Embryonic facial prominence (tissue), 1 donor: ENCODE measurements around the gene CX3CR1.

ENCODE experiments used
- DNase-seq: peaks from one replicate; pipeline ENCODE4 v3.0.0-alpha.2; 2016; ENCODE audit errors: extremely low spot score

CX3CR1 gene

DNA sequence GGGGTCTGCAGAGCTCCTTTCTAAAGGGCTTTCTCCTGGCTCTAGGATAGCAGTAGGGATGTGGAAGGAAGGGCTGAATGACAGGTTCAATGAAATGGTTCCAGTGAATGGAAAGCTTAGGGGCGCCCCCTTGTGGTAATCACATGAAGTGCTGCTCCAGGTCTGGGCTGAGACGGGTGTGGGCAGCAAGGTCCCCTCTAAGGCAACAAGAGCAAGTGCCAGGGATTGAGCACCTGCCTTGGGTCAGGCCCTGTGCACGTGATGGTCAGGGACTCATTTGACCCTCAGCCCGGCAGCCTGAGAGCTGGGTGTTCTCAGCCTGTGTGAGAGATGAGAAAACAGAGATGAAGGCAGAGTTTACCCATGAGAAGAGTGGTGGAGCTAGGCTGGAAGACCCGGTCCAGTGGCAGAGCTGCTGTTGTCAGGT, 12.1 kb upstream of the CX3CR1 start:
- no peak for DNase-seq

DNA sequence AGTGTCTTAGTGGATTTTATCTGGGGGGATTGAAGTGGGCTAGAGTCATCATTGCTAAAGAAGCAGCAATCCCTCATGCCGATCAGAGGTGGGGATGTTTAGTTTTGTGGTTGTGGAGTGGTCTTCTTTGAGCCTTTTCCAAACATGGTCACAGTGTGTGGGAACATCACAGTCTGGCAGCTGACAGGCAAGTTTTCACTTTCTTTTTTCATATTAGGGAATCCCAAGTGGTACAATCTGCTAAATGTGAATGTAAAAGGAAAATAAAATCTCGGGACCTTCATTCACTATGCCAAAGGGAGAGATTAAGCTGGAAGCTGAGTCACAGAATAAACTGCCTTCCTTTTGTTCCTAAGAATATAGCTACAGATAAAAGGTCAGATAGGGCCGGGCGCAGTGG, 10.4 kb upstream of the CX3CR1 start:
- no peak for DNase-seq

DNA sequence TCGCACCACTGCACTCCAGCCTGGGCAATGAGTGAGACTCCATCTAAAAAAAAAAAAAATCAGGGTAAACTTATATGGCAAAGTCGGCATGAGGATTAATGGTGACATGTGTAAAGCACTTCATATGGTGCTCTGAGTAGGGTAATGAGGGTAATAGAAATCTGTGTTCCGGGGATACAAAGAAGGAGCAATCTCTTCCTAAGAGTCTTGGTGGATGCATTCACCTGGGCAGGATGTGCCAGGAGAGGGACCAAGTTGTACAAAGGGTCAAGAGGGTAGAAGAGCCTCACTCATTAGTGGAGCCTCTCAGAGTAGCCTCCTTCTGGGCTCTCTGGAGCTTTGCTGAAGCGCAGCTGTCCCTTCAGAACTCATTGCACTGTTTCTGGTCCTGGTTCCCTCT, 9.3 kb upstream of the CX3CR1 start:
- no peak for DNase-seq

DNA sequence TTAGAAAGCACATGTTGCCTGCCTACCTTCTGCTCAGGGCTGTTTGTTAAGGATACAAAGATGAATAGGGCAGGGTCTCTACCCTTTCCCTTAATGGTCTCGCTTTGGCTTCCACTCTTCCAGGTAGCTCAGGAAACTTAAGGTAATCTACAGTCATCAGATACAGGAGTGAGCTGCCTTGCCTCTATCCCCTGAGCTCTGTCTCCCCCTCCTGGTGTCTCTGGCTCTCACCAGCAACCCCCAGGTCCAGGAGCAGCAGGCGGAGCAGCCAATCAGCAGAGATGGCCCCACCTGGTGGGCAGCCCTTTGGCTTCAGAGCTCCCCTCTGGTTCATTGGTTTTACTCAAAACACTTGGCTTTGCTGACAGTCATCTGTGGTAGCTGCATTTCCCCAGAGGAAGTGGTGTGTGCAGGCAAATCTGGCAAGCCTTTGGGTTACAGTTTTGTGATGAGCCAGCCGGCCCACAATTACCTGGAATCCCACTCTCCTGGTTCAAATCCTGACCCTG, 8.5 kb upstream of the CX3CR1 start:
- peak; percentile 49 for DNase-seq

DNA sequence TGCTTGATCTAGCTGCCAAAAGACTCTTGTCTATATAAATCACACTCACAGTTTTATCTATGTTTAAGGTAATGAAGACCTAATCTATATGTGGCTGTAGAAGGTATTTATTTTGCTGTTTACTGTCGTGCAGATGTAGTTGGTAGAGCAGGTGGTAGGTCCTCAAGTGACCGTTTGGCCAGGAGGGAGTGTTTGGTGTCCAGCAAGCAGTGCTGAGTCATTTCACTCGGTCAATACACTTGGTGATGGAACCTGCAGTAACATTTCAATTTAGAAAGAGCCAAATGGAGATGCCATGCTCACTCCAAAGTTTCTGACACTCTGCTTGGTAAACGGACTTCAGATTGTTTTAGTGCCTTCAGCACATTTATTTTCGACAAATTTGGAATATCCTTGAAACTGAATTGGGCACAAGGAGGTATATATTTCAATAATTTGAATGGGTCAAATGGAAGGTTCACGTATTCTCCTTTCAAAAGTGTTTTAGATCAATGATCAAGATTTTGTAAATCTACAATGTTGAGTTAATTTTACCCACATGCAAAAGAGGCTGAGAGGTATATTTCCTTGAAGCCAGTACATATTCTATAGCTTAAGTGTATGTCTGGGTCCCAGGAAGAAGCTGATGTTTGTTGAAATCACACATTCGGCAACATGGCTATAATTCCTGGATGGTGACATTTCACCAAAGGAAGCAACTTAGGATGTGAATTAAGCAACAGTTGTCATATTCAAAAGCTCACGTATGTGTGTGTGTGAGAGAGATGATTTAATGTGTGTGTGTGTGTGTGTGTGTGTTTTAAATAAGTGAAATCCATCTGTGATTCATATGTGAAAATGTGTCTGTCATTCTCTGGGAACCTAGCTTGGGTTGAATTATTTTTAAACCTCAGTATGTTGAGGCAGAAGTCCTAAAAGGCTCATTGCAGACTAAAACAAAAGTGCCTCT, 7.7 kb upstream of the CX3CR1 start:
- DNase-seq: no peak

DNA sequence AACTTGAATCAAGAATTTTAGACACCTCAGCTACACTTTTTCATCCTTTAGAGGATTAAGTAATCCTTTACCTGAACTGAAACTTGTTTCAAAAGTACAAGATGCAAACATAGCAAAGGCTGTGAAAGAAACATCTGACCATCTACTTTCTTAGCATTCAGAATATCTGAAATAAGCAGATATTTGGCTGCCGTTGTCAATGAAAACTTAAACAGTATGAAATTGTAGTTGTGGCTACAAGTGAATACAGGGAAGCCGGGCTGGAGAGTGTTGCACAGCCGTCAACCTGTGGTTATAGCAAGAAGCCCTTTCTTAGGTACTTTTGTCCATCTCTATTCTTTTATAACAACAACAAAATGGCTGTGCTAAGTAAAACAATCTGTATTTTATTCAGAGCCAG, 6.9 kb upstream of the CX3CR1 start:
- no peak for DNase-seq

GRCh38 chr3:39285332-39285731, 5.5 kb upstream of the CX3CR1 start:
- no peak for DNase-seq

- DNase-seq: no peak
These were observed 4.6 kb upstream of the CX3CR1 start for GRCh38 chr3:39284457-39284881.

GRCh38 chr3:39282057-39282456, 2.2 kb upstream of the CX3CR1 start:
- no peak for DNase-seq

DNA sequence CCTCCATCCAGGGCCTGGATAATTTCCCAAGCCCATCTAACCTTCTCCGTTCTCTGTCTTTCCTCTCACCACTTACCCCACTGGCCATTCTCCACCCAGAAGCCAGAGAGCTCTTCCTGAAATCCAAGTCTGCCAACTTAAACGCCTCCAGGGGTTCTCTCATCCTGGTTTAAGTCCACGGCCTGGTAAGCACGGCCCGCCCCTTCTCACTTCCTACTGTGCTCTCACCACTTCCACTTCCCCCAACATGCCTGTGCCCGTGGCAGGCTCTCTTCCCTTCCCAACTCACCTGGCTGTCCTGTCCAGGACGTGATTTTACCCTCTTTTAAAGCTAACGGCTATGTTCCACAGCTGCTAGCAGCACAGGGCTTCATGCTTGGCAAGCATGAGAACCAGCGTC, 1.7 kb upstream of the CX3CR1 start:
- no peak for DNase-seq

- no peak for DNase-seq
These were observed 735 bp upstream of the CX3CR1 start for GRCh38 chr3:39280571-39280970.

- DNase-seq: no peak
These were observed 1.3 kb downstream of the CX3CR1 start for GRCh38 chr3:39278616-39278935.

- DNase-seq: no peak
These were observed 1.8 kb downstream of the CX3CR1 start for GRCh38 chr3:39277893-39278615.

DNA sequence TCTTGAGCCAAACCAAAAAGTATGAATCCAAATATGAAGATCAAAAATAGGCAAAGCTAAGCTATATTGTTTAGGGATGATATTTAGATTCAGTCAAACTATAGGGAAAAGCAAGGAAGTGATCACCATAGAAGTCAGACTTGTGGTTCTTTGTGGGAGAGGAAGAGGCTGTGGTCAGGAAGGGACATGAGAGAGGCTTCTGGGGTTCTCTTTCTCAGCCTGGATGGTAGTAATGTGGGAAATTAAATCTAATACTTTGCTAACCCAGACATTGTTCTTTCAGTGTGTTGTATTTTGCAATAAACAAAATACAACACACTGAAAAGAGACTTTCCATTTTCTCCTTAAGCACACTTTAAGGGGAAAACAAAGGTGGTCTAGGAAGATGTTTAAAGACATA, 3.1 kb downstream of the CX3CR1 start:
- DNase-seq: no peak

- no peak for DNase-seq
These were observed 3.8 kb downstream of the CX3CR1 start for GRCh38 chr3:39275963-39276593.

DNA sequence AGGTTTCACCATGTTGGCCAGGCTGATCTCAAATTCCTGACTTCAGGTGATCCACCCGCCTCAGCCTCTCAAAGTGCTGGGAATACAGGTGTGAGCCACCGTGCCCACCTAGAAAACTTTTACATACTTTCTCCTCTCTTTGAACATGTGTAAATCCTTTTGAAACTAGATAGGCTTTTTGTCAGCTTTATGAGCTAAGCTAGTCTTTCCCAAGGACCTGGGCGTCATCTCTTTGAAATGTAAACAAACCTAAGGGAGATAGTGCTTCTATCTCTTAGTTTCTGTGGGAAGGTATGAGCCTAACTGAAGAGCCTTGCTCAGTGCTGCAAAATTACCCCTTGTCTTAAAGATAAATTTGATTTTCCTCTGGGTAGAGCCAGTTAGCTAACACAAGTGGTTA, 4.8 kb downstream of the CX3CR1 start:
- no peak for DNase-seq

DNA sequence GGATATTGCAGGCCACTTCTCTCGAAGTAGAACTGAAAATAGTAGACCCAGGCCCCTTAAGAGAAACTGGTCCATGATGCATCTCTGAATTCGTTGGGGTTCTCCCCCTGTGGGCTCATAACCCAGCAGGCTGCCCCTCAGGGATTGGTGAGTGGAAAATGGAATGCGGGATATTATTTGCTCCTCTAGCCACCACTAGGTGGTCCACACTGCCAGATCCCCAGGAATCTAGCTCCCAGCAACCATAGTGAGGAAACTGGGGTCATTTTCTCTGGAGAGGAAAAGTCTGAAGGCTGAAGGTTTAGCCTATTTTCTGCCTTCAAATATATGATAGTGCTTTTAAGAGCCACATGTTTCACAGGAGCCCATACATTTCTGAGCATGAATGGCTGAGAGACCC, 6.7 kb downstream of the CX3CR1 start:
- no peak for DNase-seq

- no peak for DNase-seq
These were observed 7.6 kb downstream of the CX3CR1 start for GRCh38 chr3:39272191-39272590.

- no peak for DNase-seq
These were observed 8.4 kb downstream of the CX3CR1 start for GRCh38 chr3:39271363-39271914.

- no peak for DNase-seq
These were observed 10.3 kb downstream of the CX3CR1 start for GRCh38 chr3:39269528-39269927.

- DNase-seq: no peak
These were observed 11.3 kb downstream of the CX3CR1 start for GRCh38 chr3:39268549-39268900.
